Hepatocyte (in vitro differentiated cells): Measurements from ENCODE around the gene MPHOSPH9. TPM values are rescaled to one million over a fixed set of nuclear protein-coding genes. Genes with fewer than 3 reads are reported as not detected.

Experiments used
- DNase-seq: peaks from one replicate; pipeline ENCODE4 v3.0.0-alpha.2; 2016; ENCODE audit warnings: low spot score
- H2AFZ ChIP-seq: fragments of 200-600 bp; sonication (generic); 2 replicates; pipeline ENCODE4 v1.6.0; 2016; ENCODE audit warnings: antibody characterized with exemption, mild to moderate bottlenecking
- H3K27ac ChIP-seq: fragments of 200-600 bp; sonication (generic); 2 replicates; pipeline ENCODE4 v1.5.1; 2016; ENCODE audit warnings: mild to moderate bottlenecking
- H3K27me3 ChIP-seq: fragments of 200-600 bp; sonication (generic); 2 replicates; pipeline ENCODE4 v1.6.1; 2016
- H3K36me3 ChIP-seq: fragments of 200-600 bp; sonication (generic); replicated peaks from 2 replicates; pipeline ENCODE4 v1.5.1; 2016; ENCODE audit warnings: low read depth; ENCODE audit not compliant: insufficient read depth
- H3K4me1 ChIP-seq: fragments of 200-600 bp; sonication (generic); 2 replicates; pipeline ENCODE4 v1.5.1; 2016; ENCODE audit warnings: mild to moderate bottlenecking, moderate library complexity; ENCODE audit not compliant: insufficient read depth
- H3K4me2 ChIP-seq: fragments of 200-600 bp; sonication (generic); 2 replicates; pipeline ENCODE4 v1.6.0; 2016
- H3K4me3 ChIP-seq: fragments of 200-600 bp; sonication (generic); 2 replicates; pipeline ENCODE4 v1.5.1; 2016; ENCODE audit warnings: mild to moderate bottlenecking
- H3K79me2 ChIP-seq: fragments of 200-600 bp; sonication (generic); 2 replicates; pipeline ENCODE4 v1.6.0; 2017; ENCODE audit warnings: mild to moderate bottlenecking
- H3K9me2 ChIP-seq: fragments of 200-600 bp; sonication (generic); replicated peaks from 2 replicates; pipeline ENCODE4 v1.6.0; 2017; ENCODE audit warnings: mild to moderate bottlenecking; ENCODE audit not compliant: insufficient read depth
- H3K9me3 ChIP-seq: fragments of 200-600 bp; sonication (generic); 2 replicates; pipeline ENCODE4 v1.5.1; 2016; ENCODE audit warnings: low read depth, mild to moderate bottlenecking
- H4K20me1 ChIP-seq: fragments of 200-600 bp; sonication (generic); 2 replicates; pipeline ENCODE4 v1.6.0; 2016; ENCODE audit warnings: mild to moderate bottlenecking; ENCODE audit not compliant: insufficient read depth, poor library complexity, severe bottlenecking
- CTCF ChIP-seq: fragments of 200-600 bp; sonication (generic); IDR thresholded peaks from 2 replicates; pipeline ENCODE4 v1.5.1; 2016; ENCODE audit warnings: antibody characterized with exemption, mild to moderate bottlenecking; ENCODE audit not compliant: poor library complexity
- EZH2 ChIP-seq: fragments of 200-600 bp; sonication (generic); IDR thresholded peaks from 2 replicates; pipeline ENCODE4 v1.6.1; 2016; ENCODE audit warnings: antibody characterized with exemption, mild to moderate bottlenecking, borderline replicate concordance
- EZH2phosphoT487 ChIP-seq: fragments of 200-600 bp; sonication (generic); IDR thresholded peaks from one replicate; pipeline ENCODE4 v1.6.1; 2018; ENCODE audit warnings: antibody characterized with exemption, mild to moderate bottlenecking, low read depth, moderate library complexity; ENCODE audit not compliant: unreplicated experiment, severe bottlenecking
- WGBS: methylation state at CpG from one replicate; pipeline ENCODE4 v1.1.6; 2016; ENCODE audit warnings: low lambda C conversion rate; ENCODE audit errors: missing lambda C conversion rate; 5-methylcytosine and 5-hydroxymethylcytosine counted together
- polyA plus RNA-seq: library from polyadenylated mRNA; unstranded; fragments of >200 nt; fragmentation: Nextera tagmentation; extraction: Ambion mirVana; gene quantifications from 2 replicates; pipeline ENCODE4 v1.2.1, GENCODE V29; 2016
- total RNA-seq: library from RNA; depleted of rRNA; stranded (reverse); fragments of >200 nt; gene quantifications from 2 replicates; pipeline ENCODE4 v1.2.3, GENCODE V29; 2014

Gene MPHOSPH9
- total and polyA plus RNA-seq, 2 experiments from 2014 or later = 13.1 to 44.3 TPM

GRCh38 chr12:123233505-123234308 lies 766 bp upstream of the MPHOSPH9 start:
- Histone ChIP-seq H3K27ac (peak overlapping the region; percentile 63), H3K27me3 (no peaks in the 10 kb centered on the region), H3K4me1 (peaks cover 12% of the 10 kb centered on the region), H3K4me2 (peak overlapping the region; percentile 87), H3K9me3 (no peaks in the 10 kb centered on the region), H3K79me2 (peaks cover 70% of the 10 kb centered on the region), H3K4me3 (peak overlapping the region; percentile 19), H2AFZ (peak overlapping the region; percentile 22), H3K9me2 (no peaks in the 10 kb centered on the region), H3K36me3 (no peaks in the 10 kb centered on the region), H4K20me1 (no peaks in the 10 kb centered on the region)
- TF ChIP-seq EZH2 (no peak), CTCF (no peak), EZH2phosphoT487 (no peak)
- peak; percentile 18 for DNase-seq
- WGBS = 15% methylated on average over 41 of the region's 42 CpGs

- H3K4me1 ChIP-seq = peaks cover 12% of the 10 kb centered on the region
- no peaks in the 10 kb centered on the region for H3K27me3 ChIP-seq
- no peaks in the 10 kb centered on the region for H3K9me2 ChIP-seq
- peak overlapping the region; percentile 22 for H3K4me3 ChIP-seq
- peak overlapping the region; percentile 89 for H2AFZ ChIP-seq
- H3K4me2 ChIP-seq = peak overlapping the region; percentile 84
- peak overlapping the region; percentile 83 for H3K27ac ChIP-seq
- DNase-seq = no peak
- no peaks in the 10 kb centered on the region for H4K20me1 ChIP-seq
- H3K36me3 ChIP-seq = no peaks in the 10 kb centered on the region
- H3K79me2 ChIP-seq = peaks cover 66% of the 10 kb centered on the region
- no peak for TF ChIP-seq EZH2
- TF ChIP-seq EZH2phosphoT487 = no peak
- TF ChIP-seq CTCF = no peak
- H3K9me3 ChIP-seq = no peaks in the 10 kb centered on the region
- WGBS = 2% methylated on average over 15 of the region's 15 CpGs
These were observed 502 bp downstream of the MPHOSPH9 start for GRCh38 chr12:123232472-123232806.

- TF ChIP-seq EZH2 = no peak
- Histone ChIP-seq H3K9me3 (no peaks in the 10 kb centered on the region), H3K36me3 (no peaks in the 10 kb centered on the region), H3K4me3 (peak overlapping the region; percentile 22), H3K27me3 (no peaks in the 10 kb centered on the region), H3K4me1 (peaks cover 12% of the 10 kb centered on the region), H2AFZ (peak overlapping the region; percentile 89), H3K4me2 (peak overlapping the region; percentile 84), H3K9me2 (no peaks in the 10 kb centered on the region), H4K20me1 (no peaks in the 10 kb centered on the region), H3K27ac (peak overlapping the region; percentile 83), H3K79me2 (peaks cover 63% of the 10 kb centered on the region)
- DNase-seq = no peak
- WGBS = 39% methylated on average over 5 of the region's 5 CpGs
These were observed 1.0 kb downstream of the MPHOSPH9 start for GRCh38 chr12:123231931-123232330.

GRCh38 chr12:123229051-123229450 lies 3.9 kb downstream of the MPHOSPH9 start:
- Histone ChIP-seq H3K27ac (no peak overlapping the region), H2AFZ (no peak overlapping the region), H3K9me3 (no peaks in the 10 kb centered on the region), H3K9me2 (no peaks in the 10 kb centered on the region), H3K36me3 (no peaks in the 10 kb centered on the region), H3K27me3 (no peaks in the 10 kb centered on the region), H4K20me1 (no peaks in the 10 kb centered on the region), H3K4me2 (no peak overlapping the region), H3K4me3 (no peak overlapping the region), H3K4me1 (peaks cover 5% of the 10 kb centered on the region), H3K79me2 (peaks cover 36% of the 10 kb centered on the region)
- no peak for DNase-seq
- TF ChIP-seq EZH2phosphoT487 (no peak), CTCF (no peak), EZH2 (no peak)
- WGBS = 94% methylated on average over 3 of the region's 3 CpGs
